HEK293 (cell line): ENCODE results near the gene SEMA3D.

Experiments
- CTCF ChIA-PET: fragments of 350-600 bp; formaldehyde crosslinking; extraction: SDS; loops from one replicate; lab custom pipeline; 2021; ENCODE audit warnings: antibody characterized with exemption; lab: Yijun Ruan, JAX
- POLR2A ChIA-PET: fragments of 300-600 bp; formaldehyde crosslinking; extraction: SDS; loops from one replicate; lab custom pipeline; 2020; ENCODE audit warnings: antibody characterized with exemption, inconsistent platforms; lab: Yijun Ruan, JAX
- H3K27ac ChIP-seq: fragments of 200-500 bp; sonication (Bioruptor generic); 2 replicates; pipeline ENCODE4 v1.5.1; 2014; ENCODE audit warnings: low read depth, low read length, control low read depth, inconsistent platforms; ENCODE audit errors: extremely low read depth
- H3K36me3 ChIP-seq, 2 experiments: fragments of 200-500 bp in 1 of 2; sonication (Bioruptor generic) in 1 of 2; 1 replicate in 1 of 2; 2 replicates in 1 of 2; pipeline ENCODE4 v1.5.1; 2014 to 2017; ENCODE audit warnings: inconsistent platforms in 2 of 2, low read length in 2 of 2; ENCODE audit not compliant: control insufficient read depth in 2 of 2, insufficient read depth in 1 of 2
- H3K4me1 ChIP-seq: fragments of 200-500 bp; sonication (Bioruptor generic); 2 replicates; pipeline ENCODE4 v1.5.1; 2014; ENCODE audit warnings: mild to moderate bottlenecking, low read length, inconsistent platforms; ENCODE audit not compliant: control insufficient read depth, insufficient read depth
- H3K4me3 ChIP-seq: 2 replicates; pipeline ENCODE4 v1.5.1; 2011; ENCODE audit warnings: low read depth, mild to moderate bottlenecking, control low read depth, low read length, moderate library complexity
- H3K9me3 ChIP-seq: fragments of 200-500 bp; sonication (Bioruptor generic); 2 replicates; pipeline ENCODE4 v1.5.1; 2014; ENCODE audit warnings: low read depth, low read length, inconsistent platforms; ENCODE audit not compliant: control insufficient read depth, insufficient read depth
- FEZF1 ChIP-seq: fragments of 450-650 bp; formaldehyde crosslinking; IDR thresholded peaks from 2 replicates; pipeline ENCODE4 v1.5.1; 2016; ENCODE audit warnings: missing biosample characterization, missing genetic modification characterization
- GLI2 ChIP-seq: fragments of 450-650 bp; formaldehyde crosslinking; IDR thresholded peaks from 2 replicates; pipeline ENCODE4; 2017; ENCODE audit warnings: missing biosample characterization, missing genetic modification characterization, low read depth, borderline replicate concordance
- KLF1 ChIP-seq: fragments of 450-650 bp; formaldehyde crosslinking; IDR thresholded peaks from 2 replicates; pipeline ENCODE4 v1.5.1; 2016; ENCODE audit warnings: missing biosample characterization, missing genetic modification characterization
- OSR2 ChIP-seq: fragments of 450-650 bp; formaldehyde crosslinking; IDR thresholded peaks from 2 replicates; pipeline ENCODE4 v1.5.1; 2016; ENCODE audit warnings: missing biosample characterization, missing genetic modification characterization
- SP7 ChIP-seq: fragments of 450-650 bp; formaldehyde crosslinking; IDR thresholded peaks from 2 replicates; pipeline ENCODE4 v1.5.1; 2016; ENCODE audit warnings: missing biosample characterization, missing genetic modification characterization
- ZIC2 ChIP-seq: fragments of 450-650 bp; formaldehyde crosslinking; IDR thresholded peaks from 2 replicates; pipeline ENCODE4 v1.5.1; 2016; ENCODE audit warnings: missing biosample characterization, missing genetic modification characterization
- ZNF146 ChIP-seq: fragments of 450-650 bp; formaldehyde crosslinking; IDR thresholded peaks from 2 replicates; pipeline ENCODE4 v1.5.1; 2016; ENCODE audit warnings: missing biosample characterization, missing genetic modification characterization
- ZNF335 ChIP-seq: fragments of 450-650 bp; formaldehyde crosslinking; conservative IDR thresholded peaks from 2 replicates; pipeline ENCODE4 v1.5.1; 2016; ENCODE audit warnings: missing biosample characterization, missing genetic modification characterization
- ZNF350 ChIP-seq: fragments of 450-650 bp; formaldehyde crosslinking; IDR thresholded peaks from 2 replicates; pipeline ENCODE4 v1.5.0; 2017; ENCODE audit warnings: missing biosample characterization, mild to moderate bottlenecking, missing genetic modification characterization
- ZNF585B ChIP-seq: fragments of 450-650 bp; formaldehyde crosslinking; IDR thresholded peaks from 2 replicates; pipeline ENCODE4 v1.5.1; 2016; ENCODE audit warnings: missing biosample characterization, missing genetic modification characterization
- ZNF701 ChIP-seq: fragments of 450-650 bp; formaldehyde crosslinking; IDR thresholded peaks from 2 replicates; pipeline ENCODE4 v1.5.1; 2016; ENCODE audit warnings: missing biosample characterization, missing genetic modification characterization
- ZNF843 ChIP-seq: fragments of 450-650 bp; formaldehyde crosslinking; IDR thresholded peaks from 2 replicates; pipeline ENCODE4 v1.5.1; 2016; ENCODE audit warnings: missing biosample characterization, missing genetic modification characterization
- ZSCAN23 ChIP-seq: fragments of 450-650 bp; formaldehyde crosslinking; IDR thresholded peaks from 2 replicates; pipeline ENCODE4 v1.5.1; 2016; ENCODE audit warnings: missing biosample characterization, missing genetic modification characterization
- TF ChIP-seq, protein P1 (sequence below): fragments of 450-650 bp; formaldehyde crosslinking; IDR thresholded peaks from 2 replicates; pipeline ENCODE4 v1.5.1; 2017; ENCODE audit warnings: missing biosample characterization, missing genetic modification characterization
- TF ChIP-seq, protein P2 (sequence below): fragments of 450-650 bp; formaldehyde crosslinking; IDR thresholded peaks from 2 replicates; pipeline ENCODE4 v1.5.1; 2016; ENCODE audit warnings: missing biosample characterization, missing genetic modification characterization, borderline replicate concordance
- TF ChIP-seq, protein P3 (sequence below): fragments of 450-650 bp; formaldehyde crosslinking; conservative IDR thresholded peaks from 2 replicates; pipeline ENCODE4 v1.5.1; 2016; ENCODE audit warnings: low read depth, missing biosample characterization, missing genetic modification characterization
- TF ChIP-seq, protein P4 (sequence below): fragments of 450-650 bp; formaldehyde crosslinking; IDR thresholded peaks from 2 replicates; pipeline ENCODE4 v1.5.1; 2016; ENCODE audit warnings: missing biosample characterization, missing genetic modification characterization
- TF ChIP-seq, protein P5 (sequence below): fragments of 450-650 bp; formaldehyde crosslinking; IDR thresholded peaks from 2 replicates; pipeline ENCODE4 v1.5.1; 2016; ENCODE audit warnings: missing biosample characterization, missing genetic modification characterization

Gene SEMA3D

DNA sequence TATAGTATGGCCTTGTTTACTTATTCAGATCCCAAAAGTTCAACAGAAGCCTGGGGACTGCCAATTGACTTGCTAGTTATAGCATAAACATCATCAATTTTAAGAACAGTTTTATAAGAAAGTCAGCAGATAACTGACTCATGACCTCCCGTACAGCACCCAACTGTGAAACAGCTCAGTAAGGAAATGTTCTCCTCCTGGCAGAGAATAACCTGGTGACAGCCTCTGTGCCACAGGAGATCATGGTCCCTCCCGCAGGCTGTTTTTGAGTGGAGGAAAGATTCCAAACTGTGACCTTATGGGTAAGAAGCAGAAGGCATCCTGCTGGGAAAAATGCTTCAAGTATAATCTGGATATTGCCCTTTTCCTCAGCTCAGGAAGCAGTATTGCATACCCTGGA lies 182.5 kb downstream of the SEMA3D start (continued):
- no peak for TF ChIP-seq SP7 (tag by site-specific recombination)
- TF ChIP-seq KLF1 (tag by site-specific recombination), result no peak
- TF ChIP-seq ZNF585B, result no peak
- TF ChIP-seq ZSCAN23 (tag by site-specific recombination), result no peak
- TF ChIP-seq OSR2, result 0 out of 2 replicates have a peak, but pooled peaks have one; percentile 48
- no peak for TF ChIP-seq GLI2 (tag by site-specific recombination)
- no peak for TF ChIP-seq ZNF146 (tag by site-specific recombination)
- no peak for TF ChIP-seq ZNF335
- TF ChIP-seq ZIC2 (tag by site-specific recombination), result peak; percentile 79

DNA sequence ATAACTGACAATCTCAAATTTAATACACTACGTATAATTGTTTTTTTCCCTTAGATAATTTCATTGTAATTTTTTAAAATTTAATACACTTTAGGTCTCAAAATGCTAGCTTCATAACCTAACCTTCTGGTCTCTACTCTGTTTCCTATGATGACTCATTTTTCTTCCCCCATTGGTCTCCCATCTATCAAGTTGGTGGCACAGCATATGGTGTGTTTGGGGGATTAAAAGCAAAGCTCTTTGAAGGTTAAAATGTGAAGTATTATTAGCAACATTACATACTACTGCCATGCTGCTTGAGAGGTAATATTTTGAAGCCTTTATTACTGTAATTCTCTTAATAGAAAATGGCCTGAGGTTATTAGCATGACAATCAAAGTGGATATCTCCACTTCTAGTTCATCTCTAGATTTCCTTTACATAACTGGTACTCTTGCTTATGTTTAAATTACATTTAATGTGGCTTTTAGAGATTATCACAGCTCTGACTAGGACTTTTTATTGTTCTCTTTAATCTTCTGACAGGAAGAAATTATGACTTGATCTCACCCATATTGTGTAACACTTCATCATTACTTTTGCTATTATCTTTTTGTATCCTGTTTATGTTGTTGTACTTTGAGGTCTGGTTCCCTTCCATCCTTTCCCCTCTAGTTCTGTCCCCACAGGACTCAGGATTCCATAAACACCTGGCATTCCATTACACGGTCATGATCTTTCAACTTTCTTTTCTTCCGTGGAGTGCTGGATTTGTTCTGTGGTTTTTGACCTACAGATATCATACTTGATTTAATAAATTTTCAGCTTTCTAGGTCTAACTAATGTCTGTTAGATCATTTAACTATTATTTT lies 185.1 kb downstream of the SEMA3D start:
- H3K9me3 ChIP-seq, result no peaks in the 10 kb centered on the region
- ChIA-PET POLR2A (interaction anchor here (0.5 kb wide), 1 partner anchor 320 kb away, joined by 3 read pairs; no protein-coding TSS in a partner anchor), CTCF (no interaction called here)
- no peaks in the 10 kb centered on the region for H3K36me3 ChIP-seq
- H3K4me1 ChIP-seq, result peaks cover 26% of the 10 kb centered on the region
- H3K4me3 ChIP-seq, result no peak overlapping the region
- TF ChIP-seq, protein P1, sequence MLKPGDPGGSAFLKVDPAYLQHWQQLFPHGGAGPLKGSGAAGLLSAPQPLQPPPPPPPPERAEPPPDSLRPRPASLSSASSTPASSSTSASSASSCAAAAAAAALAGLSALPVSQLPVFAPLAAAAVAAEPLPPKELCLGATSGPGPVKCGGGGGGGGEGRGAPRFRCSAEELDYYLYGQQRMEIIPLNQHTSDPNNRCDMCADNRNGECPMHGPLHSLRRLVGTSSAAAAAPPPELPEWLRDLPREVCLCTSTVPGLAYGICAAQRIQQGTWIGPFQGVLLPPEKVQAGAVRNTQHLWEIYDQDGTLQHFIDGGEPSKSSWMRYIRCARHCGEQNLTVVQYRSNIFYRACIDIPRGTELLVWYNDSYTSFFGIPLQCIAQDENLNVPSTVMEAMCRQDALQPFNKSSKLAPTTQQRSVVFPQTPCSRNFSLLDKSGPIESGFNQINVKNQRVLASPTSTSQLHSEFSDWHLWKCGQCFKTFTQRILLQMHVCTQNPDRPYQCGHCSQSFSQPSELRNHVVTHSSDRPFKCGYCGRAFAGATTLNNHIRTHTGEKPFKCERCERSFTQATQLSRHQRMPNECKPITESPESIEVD (tag by site-specific recombination), result 0 out of 2 replicates have a peak, but pooled peaks have one; percentile 28
- TF ChIP-seq FEZF1 (tag by site-specific recombination) (peak; percentile 53), ZNF350 (tag by site-specific recombination) (no peak), ZNF843 (peak; percentile 70)
- TF ChIP-seq, protein P2, sequence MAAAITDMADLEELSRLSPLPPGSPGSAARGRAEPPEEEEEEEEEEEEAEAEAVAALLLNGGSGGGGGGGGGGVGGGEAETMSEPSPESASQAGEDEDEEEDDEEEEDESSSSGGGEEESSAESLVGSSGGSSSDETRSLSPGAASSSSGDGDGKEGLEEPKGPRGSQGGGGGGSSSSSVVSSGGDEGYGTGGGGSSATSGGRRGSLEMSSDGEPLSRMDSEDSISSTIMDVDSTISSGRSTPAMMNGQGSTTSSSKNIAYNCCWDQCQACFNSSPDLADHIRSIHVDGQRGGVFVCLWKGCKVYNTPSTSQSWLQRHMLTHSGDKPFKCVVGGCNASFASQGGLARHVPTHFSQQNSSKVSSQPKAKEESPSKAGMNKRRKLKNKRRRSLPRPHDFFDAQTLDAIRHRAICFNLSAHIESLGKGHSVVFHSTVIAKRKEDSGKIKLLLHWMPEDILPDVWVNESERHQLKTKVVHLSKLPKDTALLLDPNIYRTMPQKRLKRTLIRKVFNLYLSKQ (tag by site-specific recombination), result no peak
- H3K27ac ChIP-seq, result no peak overlapping the region

DNA sequence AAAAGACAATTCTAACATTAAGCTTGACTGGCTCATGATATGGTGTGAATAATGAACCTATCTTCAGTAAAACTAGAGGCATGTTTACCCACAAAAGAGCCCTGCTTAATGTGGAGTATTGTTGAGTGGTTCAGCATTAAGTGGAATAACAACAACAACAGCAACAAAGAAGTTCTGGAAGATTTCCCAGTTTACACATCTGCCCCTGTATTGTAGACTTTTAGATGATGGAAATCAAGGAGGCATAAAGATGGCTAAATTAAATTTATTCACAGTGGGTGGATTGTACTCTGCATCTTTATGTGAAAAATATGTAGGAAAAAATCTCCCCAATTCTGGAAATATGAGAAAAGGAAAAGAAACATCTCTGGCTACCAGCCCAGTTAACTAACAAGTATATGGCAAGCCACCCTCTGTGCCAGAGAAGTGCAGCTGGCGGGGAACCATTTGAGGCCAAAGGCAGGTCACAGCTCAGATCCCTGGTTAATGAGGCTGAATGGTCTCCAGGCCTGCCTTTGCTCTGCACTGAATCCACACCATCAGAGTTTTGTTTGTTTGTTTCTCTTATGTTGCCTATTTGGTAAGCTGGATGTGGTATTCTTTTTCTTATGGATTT lies 186.0 kb downstream of the SEMA3D start:
- H3K4me3 ChIP-seq, result no peak overlapping the region
- H3K27ac ChIP-seq, result no peak overlapping the region
- ChIA-PET CTCF (interaction anchor here (0.8 kb wide), 1 partner anchor 552 kb away, joined by 3 read pairs; no protein-coding TSS in a partner anchor), POLR2A (interaction anchor here (0.5 kb wide), 1 partner anchor 319 kb away, joined by 3 read pairs; no protein-coding TSS in a partner anchor)
- H3K9me3 ChIP-seq, result no peaks in the 10 kb centered on the region
- peaks cover 26% of the 10 kb centered on the region for H3K4me1 ChIP-seq
- H3K36me3 ChIP-seq, result no peaks in the 10 kb centered on the region
- TF ChIP-seq, protein P1 (tag by site-specific recombination), result no peak
- TF ChIP-seq, protein P3, sequence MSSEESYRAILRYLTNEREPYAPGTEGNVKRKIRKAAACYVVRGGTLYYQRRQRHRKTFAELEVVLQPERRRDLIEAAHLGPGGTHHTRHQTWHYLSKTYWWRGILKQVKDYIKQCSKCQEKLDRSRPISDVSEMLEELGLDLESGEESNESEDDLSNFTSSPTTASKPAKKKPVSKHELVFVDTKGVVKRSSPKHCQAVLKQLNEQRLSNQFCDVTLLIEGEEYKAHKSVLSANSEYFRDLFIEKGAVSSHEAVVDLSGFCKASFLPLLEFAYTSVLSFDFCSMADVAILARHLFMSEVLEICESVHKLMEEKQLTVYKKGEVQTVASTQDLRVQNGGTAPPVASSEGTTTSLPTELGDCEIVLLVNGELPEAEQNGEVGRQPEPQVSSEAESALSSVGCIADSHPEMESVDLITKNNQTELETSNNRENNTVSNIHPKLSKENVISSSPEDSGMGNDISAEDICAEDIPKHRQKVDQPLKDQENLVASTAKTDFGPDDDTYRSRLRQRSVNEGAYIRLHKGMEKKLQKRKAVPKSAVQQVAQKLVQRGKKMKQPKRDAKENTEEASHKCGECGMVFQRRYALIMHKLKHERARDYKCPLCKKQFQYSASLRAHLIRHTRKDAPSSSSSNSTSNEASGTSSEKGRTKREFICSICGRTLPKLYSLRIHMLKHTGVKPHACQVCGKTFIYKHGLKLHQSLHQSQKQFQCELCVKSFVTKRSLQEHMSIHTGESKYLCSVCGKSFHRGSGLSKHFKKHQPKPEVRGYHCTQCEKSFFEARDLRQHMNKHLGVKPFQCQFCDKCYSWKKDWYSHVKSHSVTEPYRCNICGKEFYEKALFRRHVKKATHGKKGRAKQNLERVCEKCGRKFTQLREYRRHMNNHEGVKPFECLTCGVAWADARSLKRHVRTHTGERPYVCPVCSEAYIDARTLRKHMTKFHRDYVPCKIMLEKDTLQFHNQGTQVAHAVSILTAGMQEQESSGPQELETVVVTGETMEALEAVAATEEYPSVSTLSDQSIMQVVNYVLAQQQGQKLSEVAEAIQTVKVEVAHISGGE, result no peak
- no peak for TF ChIP-seq ZNF701 (tag by site-specific recombination)
- TF ChIP-seq, protein P4, sequence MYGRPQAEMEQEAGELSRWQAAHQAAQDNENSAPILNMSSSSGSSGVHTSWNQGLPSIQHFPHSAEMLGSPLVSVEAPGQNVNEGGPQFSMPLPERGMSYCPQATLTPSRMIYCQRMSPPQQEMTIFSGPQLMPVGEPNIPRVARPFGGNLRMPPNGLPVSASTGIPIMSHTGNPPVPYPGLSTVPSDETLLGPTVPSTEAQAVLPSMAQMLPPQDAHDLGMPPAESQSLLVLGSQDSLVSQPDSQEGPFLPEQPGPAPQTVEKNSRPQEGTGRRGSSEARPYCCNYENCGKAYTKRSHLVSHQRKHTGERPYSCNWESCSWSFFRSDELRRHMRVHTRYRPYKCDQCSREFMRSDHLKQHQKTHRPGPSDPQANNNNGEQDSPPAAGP (tag by site-specific recombination), result no peak
- TF ChIP-seq, protein P5, sequence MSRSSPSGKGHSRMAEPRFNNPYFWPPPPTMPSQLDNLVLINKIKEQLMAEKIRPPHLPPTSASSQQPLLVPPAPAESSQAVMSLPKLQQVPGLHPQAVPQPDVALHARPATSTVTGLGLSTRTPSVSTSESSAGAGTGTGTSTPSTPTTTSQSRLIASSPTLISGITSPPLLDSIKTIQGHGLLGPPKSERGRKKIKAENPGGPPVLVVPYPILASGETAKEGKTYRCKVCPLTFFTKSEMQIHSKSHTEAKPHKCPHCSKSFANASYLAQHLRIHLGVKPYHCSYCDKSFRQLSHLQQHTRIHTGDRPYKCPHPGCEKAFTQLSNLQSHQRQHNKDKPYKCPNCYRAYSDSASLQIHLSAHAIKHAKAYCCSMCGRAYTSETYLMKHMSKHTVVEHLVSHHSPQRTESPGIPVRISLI, result no peak
